ENCODE data around the gene PPAT. TPM values are rescaled to one million over a fixed set of nuclear protein-coding genes. Genes with fewer than 3 reads are reported as not detected.

The PPAT gene
- total RNA-seq, 4 donors from 2014 or later, result 2.6 to 5.4 (median 3.9) TPM

DNA sequence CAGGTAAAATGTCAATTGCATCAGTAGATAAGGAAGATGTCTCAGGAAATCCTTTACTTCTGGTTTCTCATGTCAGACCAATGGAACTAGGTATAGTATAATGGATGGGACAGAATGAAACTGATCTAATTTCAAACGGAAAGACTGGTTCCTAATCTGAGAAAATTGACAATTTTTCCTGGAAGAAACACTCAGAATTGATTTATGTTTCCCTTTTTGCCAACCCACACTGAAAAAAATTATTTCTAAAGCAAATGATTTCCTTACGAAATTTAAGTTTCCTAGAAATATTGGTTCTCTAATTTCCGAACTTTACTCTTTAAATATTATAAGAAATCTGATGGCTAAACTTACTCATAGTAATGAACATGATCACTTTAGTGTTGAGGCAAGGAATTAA is 19.1 kb downstream of the PPAT start:
- Histone ChIP-seq H3K27ac (no peak overlapping the region), H3K4me3 (no peak overlapping the region), H3K9me3 (no peaks in the 10 kb centered on the region), H3K4me1 (no peaks in the 10 kb centered on the region), H3K36me3 (no peaks in the 10 kb centered on the region), H3K27me3 (no peaks in the 10 kb centered on the region)
- intact Hi-C loops (cut with DNase I; ENCODE audit: low total_unique reads), result no loop called here
- ATAC-seq (no peak), DNase-seq (no peak)
- in situ Hi-C loops (cut with MboI; ENCODE audit: low sequenced_read_pairs in 4 of 4), result loop anchor here in 2 of 4 donors (25.0 kb wide), 2 partner anchors 396 to 421 kb away; partner anchors contain the start of gene SPINK2 (in 1 of the 2)
- no peak for TF ChIP-seq POLR2A (IDR thresholded peaks at IDR 0.05)
- TF ChIP-seq, protein P1, sequence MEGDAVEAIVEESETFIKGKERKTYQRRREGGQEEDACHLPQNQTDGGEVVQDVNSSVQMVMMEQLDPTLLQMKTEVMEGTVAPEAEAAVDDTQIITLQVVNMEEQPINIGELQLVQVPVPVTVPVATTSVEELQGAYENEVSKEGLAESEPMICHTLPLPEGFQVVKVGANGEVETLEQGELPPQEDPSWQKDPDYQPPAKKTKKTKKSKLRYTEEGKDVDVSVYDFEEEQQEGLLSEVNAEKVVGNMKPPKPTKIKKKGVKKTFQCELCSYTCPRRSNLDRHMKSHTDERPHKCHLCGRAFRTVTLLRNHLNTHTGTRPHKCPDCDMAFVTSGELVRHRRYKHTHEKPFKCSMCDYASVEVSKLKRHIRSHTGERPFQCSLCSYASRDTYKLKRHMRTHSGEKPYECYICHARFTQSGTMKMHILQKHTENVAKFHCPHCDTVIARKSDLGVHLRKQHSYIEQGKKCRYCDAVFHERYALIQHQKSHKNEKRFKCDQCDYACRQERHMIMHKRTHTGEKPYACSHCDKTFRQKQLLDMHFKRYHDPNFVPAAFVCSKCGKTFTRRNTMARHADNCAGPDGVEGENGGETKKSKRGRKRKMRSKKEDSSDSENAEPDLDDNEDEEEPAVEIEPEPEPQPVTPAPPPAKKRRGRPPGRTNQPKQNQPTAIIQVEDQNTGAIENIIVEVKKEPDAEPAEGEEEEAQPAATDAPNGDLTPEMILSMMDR (IDR thresholded peaks at IDR 0.05 in 4 of 5, conservative IDR thresholded peaks at IDR 0.05 in 1 of 5), result no peak

DNA sequence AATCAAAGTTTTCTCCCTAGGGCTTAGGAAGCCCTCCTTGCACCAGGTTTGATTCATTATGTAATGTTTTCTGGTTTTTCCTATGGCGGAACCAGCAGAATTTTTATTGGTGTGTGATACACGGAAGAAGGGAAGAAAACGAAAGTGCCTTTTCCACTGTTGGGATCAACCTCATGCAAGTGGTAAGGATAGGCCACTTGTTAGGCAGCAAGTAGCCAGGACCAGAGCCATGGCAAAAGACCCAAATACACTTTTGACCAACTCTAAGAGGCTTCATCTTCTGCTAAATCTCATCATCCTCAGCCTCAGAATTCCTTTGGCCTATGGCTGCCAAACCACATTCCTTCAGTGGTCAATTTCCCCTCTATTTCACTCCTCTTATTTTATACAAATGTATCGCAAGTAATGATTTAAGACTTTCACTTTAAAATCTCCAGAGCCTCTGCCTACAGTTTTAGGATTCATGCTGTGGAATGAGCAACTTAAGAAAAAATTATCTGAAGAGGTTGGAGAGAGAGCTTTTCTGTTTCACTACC is 21.2 kb downstream of the PPAT start:
- Histone ChIP-seq H3K27ac (no peak overlapping the region), H3K27me3 (no peaks in the 10 kb centered on the region), H3K4me1 (peaks cover 9 to 15% of the 10 kb centered on the region in 2 donors), H3K4me3 (no peak overlapping the region), H3K36me3 (no peaks in the 10 kb centered on the region), H3K9me3 (no peaks in the 10 kb centered on the region)
- intact Hi-C loops (cut with DNase I; ENCODE audit: low total_unique reads), result no loop called here
- in situ Hi-C loops (cut with MboI; ENCODE audit: low sequenced_read_pairs in 4 of 4), result loop anchor here in 2 of 4 donors (25.0 kb wide), 2 partner anchors 398 to 423 kb away; partner anchors contain the start of gene SPINK2 (in 1 of the 2)
- TF ChIP-seq, protein P1 (IDR thresholded peaks at IDR 0.05 in 4 of 5, conservative IDR thresholded peaks at IDR 0.05 in 1 of 5), result no peak
- no peak for TF ChIP-seq POLR2A (IDR thresholded peaks at IDR 0.05)
- DNase-seq (no peak), ATAC-seq (no peak)

DNA sequence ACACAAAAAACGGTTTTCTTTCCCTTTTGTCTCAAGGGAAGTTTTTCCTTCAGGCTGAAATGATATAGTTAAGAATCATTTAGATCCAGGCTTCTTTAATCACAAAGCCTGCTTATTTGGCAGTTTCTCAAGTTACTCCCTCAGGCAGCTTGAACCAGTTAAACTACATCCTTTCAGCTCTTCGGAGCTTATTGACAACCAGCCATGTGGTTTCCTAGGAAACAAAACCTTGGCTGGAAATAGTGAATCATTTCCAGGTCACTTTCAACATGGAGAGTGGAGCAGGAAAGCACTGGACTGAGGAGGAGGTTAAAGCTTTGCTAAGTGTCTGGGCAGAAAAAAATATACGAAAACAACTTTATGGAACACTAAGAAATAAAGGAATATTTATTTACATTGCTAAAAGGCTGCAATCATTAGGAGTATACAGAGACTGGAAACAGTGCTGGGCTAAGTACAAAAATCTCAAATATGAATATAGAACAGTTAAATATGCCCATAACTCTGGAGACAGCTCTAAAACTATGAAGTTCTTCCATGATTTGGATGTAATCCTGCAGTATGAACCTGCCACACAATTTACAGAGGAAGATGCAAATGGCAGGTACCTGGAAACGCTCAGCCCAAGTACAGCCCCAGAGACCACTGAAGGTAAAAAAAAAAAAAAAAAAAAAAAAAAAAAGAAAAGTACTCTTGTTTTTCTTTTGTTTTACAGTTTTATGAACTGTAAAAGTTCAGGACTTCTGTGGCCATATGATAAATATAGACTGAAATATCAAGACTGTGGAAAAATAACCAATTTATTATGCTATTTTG is 25.0 kb downstream of the PPAT start:
- intact Hi-C loops (cut with DNase I; ENCODE audit: low total_unique reads), result no loop called here
- no peaks in the 10 kb centered on the region for H3K9me3 ChIP-seq
- no peak overlapping the region for H3K27ac ChIP-seq
- H3K4me3 ChIP-seq, result peak overlapping the region in 3 of 4 donors; percentile 1 to 22 (median 6)
- ATAC-seq, result peak; percentile 62 to 72
- H3K27me3 ChIP-seq, result no peaks in the 10 kb centered on the region
- in situ Hi-C loops (cut with MboI; ENCODE audit: low sequenced_read_pairs in 4 of 4), result loop anchor here in 2 of 4 donors (25.0 kb wide), 2 partner anchors 402 to 427 kb away; partner anchors contain the start of gene SPINK2 (in 1 of the 2)
- peaks cover 0 to 7% of the 10 kb centered on the region in 2 donors for H3K36me3 ChIP-seq
- DNase-seq, result peak in 1 of 2 donors; percentile 4
- no peak for TF ChIP-seq POLR2A (IDR thresholded peaks at IDR 0.05)
- TF ChIP-seq, protein P1 (IDR thresholded peaks at IDR 0.05 in 4 of 5, conservative IDR thresholded peaks at IDR 0.05 in 1 of 5), result no peak
- H3K4me1 ChIP-seq, result peaks cover 9 to 15% of the 10 kb centered on the region in 2 donors

DNA sequence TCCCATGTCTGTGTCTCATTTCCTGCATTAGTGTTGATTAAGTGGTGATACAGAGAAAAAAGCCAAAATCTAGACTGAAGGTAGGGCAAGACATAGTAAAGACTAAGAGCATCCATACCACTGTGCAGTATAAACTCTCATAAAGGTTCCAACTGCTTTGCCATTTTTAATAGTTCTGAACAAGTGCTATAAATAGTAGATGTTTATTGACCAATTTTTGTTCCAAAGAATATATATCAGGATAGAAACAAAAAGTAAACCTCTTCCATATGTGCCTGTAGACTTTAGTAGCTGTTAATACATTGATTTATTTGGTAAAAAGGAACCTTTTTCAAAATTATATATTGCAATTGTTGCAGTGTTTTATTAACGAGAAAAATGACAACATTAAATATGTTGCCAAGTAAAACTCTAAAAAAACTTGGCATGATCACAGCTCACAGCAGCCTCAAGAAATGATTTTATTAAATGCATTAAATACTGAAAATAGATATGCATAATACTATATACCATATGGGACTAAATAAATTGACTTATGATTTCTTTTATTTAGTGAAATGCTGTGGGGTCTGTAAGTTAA is 25.8 kb downstream of the PPAT start:
- Histone ChIP-seq H3K4me3 (no peak overlapping the region), H3K4me1 (peaks cover 9 to 15% of the 10 kb centered on the region in 2 donors), H3K27me3 (no peaks in the 10 kb centered on the region), H3K27ac (no peak overlapping the region), H3K9me3 (no peaks in the 10 kb centered on the region), H3K36me3 (peaks cover 0 to 10% of the 10 kb centered on the region in 2 donors)
- no peak for ATAC-seq
- in situ Hi-C loops (cut with MboI; ENCODE audit: low sequenced_read_pairs in 4 of 4) (loop anchor here in 2 of 4 donors (25.0 kb wide), 2 partner anchors 403 to 428 kb away; partner anchors contain the start of gene SPINK2 (in 1 of the 2)), intact Hi-C loops (cut with DNase I; ENCODE audit: low total_unique reads) (no loop called here)
- no peak for DNase-seq
- TF ChIP-seq, protein P1 (IDR thresholded peaks at IDR 0.05 in 4 of 5, conservative IDR thresholded peaks at IDR 0.05 in 1 of 5), result no peak
- TF ChIP-seq POLR2A (IDR thresholded peaks at IDR 0.05), result no peak
